ENCODE data around the gene CHCHD6.

GRCh38 chr3:126991366-126992200, 287.5 kb downstream of the CHCHD6 start:
- no peak for TF ChIP-seq CTCF (IDR thresholded peaks at IDR 0.05; ENCODE audit: low read depth, low read length)
- TF ChIP-seq EZH2phosphoT487 (IDR thresholded peaks at IDR 0.05; ENCODE audit: low read depth): no peak
